Neural crest cell (in vitro differentiated cells): ENCODE measurements around the gene PRKG1. TPM values are rescaled to one million over a fixed set of nuclear protein-coding genes. Genes with fewer than 3 reads are reported as not detected.
A peak's percentile ranks its signal among the peaks of the same experiment; 100 is the strongest.

Source experiments
- DNase-seq: peaks from one replicate; pipeline ENCODE4 v3.0.0; 2021; ENCODE audit warnings: low read depth, mixed read lengths, low spot score
- H3K27ac Mint-ChIP-seq: one replicate; pipeline ENCODE4 v1.8.0; 2021; ENCODE audit warnings: mild to moderate bottlenecking, mixed read lengths; ENCODE audit not compliant: unreplicated experiment
- H3K27me3 Mint-ChIP-seq: 2 replicates; pipeline ENCODE4 v1.8.0; 2021; ENCODE audit warnings: low read depth, mild to moderate bottlenecking, mixed read lengths
- H3K36me3 Mint-ChIP-seq: 2 replicates; pipeline ENCODE4 v1.8.0; 2021; ENCODE audit warnings: low read depth, mild to moderate bottlenecking, mixed read lengths
- H3K4me1 Mint-ChIP-seq: 2 replicates; pipeline ENCODE4 v1.8.0; 2021; ENCODE audit warnings: mixed read lengths
- H3K4me3 Mint-ChIP-seq: one replicate; pipeline ENCODE4 v1.8.0; 2021; ENCODE audit warnings: mild to moderate bottlenecking, mixed read lengths
- H3K9me3 Mint-ChIP-seq: 2 replicates; pipeline ENCODE4 v1.8.0; 2021; ENCODE audit warnings: mixed read lengths
- total RNA-seq: library from RNA; stranded (reverse); gene quantifications from 2 replicates; pipeline ENCODE4 v1.2.1, GENCODE V29; 2021
- TF ChIP-seq, protein P1 (sequence below): fragments of 200-600 bp; sonication (generic); conservative IDR thresholded peaks from 2 replicates; pipeline ENCODE4 v1.5.0; 2021; ENCODE audit warnings: antibody characterized with exemption, mild to moderate bottlenecking

The PRKG1 gene
- total RNA-seq, 1 donor from 2014 or later: 4.4 TPM

DNA sequence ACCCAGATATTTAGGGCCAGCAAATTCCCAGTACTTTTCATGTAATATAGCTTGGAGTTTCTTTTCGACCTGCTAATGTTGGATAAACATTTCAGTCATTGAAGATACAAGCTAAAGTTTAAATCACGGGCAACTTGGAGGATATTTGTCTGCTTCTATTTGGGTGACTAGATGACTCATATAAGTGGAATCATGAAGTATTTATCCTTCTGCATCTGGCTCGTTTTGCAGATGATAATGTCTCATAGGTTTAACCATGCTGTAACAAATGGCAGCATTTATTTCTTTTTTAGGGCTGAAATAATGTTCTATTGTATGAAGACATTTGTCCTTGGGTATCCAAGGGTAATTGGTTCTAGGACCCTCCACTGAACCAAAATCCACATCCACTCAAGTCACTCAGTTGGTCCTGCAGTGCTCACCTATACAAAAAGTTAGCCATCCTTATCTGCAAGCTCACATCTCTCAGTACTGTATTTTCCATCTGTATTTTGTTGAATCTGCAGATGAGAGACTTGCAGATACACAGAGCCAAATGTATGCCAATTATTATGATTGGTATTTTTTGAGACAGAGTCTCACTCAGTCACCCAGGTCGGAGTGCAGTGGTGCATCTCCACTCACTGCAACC lies 812.3 kb downstream of the PRKG1 start:
- TF ChIP-seq, protein P1, sequence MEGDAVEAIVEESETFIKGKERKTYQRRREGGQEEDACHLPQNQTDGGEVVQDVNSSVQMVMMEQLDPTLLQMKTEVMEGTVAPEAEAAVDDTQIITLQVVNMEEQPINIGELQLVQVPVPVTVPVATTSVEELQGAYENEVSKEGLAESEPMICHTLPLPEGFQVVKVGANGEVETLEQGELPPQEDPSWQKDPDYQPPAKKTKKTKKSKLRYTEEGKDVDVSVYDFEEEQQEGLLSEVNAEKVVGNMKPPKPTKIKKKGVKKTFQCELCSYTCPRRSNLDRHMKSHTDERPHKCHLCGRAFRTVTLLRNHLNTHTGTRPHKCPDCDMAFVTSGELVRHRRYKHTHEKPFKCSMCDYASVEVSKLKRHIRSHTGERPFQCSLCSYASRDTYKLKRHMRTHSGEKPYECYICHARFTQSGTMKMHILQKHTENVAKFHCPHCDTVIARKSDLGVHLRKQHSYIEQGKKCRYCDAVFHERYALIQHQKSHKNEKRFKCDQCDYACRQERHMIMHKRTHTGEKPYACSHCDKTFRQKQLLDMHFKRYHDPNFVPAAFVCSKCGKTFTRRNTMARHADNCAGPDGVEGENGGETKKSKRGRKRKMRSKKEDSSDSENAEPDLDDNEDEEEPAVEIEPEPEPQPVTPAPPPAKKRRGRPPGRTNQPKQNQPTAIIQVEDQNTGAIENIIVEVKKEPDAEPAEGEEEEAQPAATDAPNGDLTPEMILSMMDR: no peak
- H3K4me3 Mint-ChIP-seq: no peak overlapping the region
- no peaks in the 10 kb centered on the region for H3K36me3 Mint-ChIP-seq
- H3K27me3 Mint-ChIP-seq: no peaks in the 10 kb centered on the region
- H3K9me3 Mint-ChIP-seq: peaks cover 6% of the 10 kb centered on the region
- H3K4me1 Mint-ChIP-seq: no peaks in the 10 kb centered on the region
- no peak overlapping the region for H3K27ac Mint-ChIP-seq
- DNase-seq: no peak

DNA sequence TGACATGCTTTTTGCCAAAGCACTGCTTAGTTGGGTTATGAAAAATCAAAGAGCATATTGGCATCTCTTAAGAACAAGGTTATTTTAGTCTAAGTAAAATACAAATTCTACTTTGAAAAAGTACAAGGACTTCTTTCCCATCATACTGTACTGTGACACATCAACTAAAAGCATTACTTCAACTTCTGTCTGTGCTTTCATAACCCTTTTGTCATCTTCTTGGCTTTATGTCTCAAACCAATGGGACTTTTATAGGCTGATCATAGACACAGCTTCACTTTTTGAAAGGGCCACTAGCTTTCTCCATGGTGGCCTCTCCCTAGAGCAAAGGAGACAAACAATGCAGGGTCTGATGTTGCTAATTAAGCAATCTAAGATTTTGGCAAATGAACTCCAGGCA lies 814.0 kb downstream of the PRKG1 start:
- TF ChIP-seq, protein P1: no peak
- H3K27ac Mint-ChIP-seq: no peak overlapping the region
- no peaks in the 10 kb centered on the region for H3K9me3 Mint-ChIP-seq
- no peaks in the 10 kb centered on the region for H3K4me1 Mint-ChIP-seq
- no peak for DNase-seq
- no peaks in the 10 kb centered on the region for H3K27me3 Mint-ChIP-seq
- no peak overlapping the region for H3K4me3 Mint-ChIP-seq
- H3K36me3 Mint-ChIP-seq: no peaks in the 10 kb centered on the region

DNA sequence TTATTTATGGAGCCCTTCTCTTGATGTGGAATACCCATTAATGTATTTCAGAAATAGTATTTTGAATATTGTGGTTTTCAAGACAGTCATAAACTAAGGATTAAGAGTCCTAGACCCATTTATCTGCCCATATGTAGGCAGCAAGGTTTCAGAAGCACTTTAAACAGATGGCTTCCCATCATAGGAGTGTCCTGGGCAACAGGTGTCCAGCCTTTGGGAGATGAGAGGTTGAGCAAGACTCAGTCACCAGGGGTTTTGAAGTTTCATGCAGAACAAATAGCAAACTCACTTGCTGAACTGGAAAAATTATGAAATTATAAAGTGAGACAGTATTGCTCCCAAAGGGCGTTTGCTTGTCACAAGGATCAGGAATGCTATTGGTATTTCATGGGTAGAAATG lies 818.0 kb downstream of the PRKG1 start:
- no peaks in the 10 kb centered on the region for H3K27me3 Mint-ChIP-seq
- TF ChIP-seq, protein P1: no peak
- H3K27ac Mint-ChIP-seq: no peak overlapping the region
- no peaks in the 10 kb centered on the region for H3K36me3 Mint-ChIP-seq
- H3K4me1 Mint-ChIP-seq: no peaks in the 10 kb centered on the region
- no peak overlapping the region for H3K4me3 Mint-ChIP-seq
- no peaks in the 10 kb centered on the region for H3K9me3 Mint-ChIP-seq
- DNase-seq: no peak

DNA sequence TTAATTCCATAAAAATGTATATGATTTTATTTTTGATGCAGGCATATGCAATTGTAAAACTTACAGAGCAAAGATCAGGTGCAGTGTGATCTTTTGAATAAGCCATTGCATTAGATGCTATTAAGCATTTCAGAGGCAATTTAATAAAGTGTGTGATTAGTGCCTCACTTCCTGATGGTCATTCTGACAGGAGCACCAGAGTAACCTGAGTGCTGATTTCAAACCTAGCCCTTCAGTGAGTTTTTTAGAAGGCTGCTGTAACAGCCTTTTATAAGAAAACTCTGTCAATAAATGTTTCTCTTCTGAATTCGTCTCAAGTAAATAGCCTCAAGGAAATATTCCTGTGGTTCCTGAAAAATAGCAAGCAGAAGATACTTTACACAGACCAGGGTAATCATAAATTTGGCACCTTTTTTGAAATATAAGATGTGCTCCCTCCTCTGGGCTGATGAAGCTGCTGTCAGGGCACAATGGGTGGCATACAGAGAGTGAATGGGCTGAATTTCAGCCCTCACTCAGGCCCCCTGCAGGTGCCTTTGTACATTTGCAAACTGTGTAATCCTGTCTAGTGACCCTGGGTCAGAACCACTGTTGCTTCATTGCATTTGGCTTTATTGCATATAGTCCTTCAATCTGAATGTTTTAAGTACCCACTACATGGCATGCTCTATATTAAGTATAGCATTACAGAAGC lies 818.8 kb downstream of the PRKG1 start:
- Mint-ChIP-seq H3K27me3 (no peaks in the 10 kb centered on the region), H3K36me3 (no peaks in the 10 kb centered on the region), H3K27ac (no peak overlapping the region), H3K4me3 (no peak overlapping the region), H3K9me3 (no peaks in the 10 kb centered on the region), H3K4me1 (no peaks in the 10 kb centered on the region)
- peak; percentile 4 for DNase-seq
- TF ChIP-seq, protein P1: peak; percentile 48

DNA sequence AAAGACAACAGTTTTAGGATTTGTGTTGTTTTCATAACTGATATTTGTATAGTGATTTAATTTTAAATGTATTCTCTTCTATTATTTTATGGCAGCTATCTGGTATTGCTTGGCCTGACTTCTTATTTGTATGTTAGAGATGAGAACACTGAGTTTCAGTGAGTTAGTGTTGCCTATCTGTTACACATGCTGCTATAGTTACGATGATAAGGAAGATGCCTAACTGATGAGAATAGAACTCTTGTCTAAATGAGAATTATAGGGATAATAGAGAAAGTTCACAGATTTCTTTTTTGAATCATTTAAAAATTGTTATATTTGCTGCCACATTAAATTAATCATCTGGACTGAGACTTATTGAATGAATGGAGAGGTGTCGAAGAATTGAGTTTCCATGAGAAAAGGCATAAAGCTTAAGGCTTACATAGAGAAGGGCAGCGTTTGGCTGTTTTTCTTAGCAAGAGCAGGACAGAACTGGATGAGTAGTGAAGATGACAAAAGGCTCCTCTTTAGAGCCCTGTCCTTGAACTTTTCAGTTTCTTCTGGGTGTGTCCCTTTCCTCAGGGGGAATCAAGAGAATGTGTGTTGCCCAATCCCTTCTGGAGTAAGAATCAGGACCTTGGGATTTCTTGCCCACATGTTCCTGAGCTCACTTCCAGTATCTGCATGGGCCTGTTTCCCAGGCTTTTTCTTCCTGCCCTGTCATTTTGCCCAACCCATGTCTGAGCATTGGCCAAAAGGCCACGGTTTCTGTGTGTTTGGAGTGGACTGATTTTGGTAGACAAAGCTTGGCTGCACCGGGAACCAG lies 820.7 kb downstream of the PRKG1 start:
- H3K4me1 Mint-ChIP-seq: no peaks in the 10 kb centered on the region
- DNase-seq: no peak
- no peak overlapping the region for H3K4me3 Mint-ChIP-seq
- TF ChIP-seq, protein P1: no peak
- no peak overlapping the region for H3K27ac Mint-ChIP-seq
- H3K36me3 Mint-ChIP-seq: no peaks in the 10 kb centered on the region
- H3K27me3 Mint-ChIP-seq: no peaks in the 10 kb centered on the region
- no peaks in the 10 kb centered on the region for H3K9me3 Mint-ChIP-seq
